H1 (cell line): ENCODE measurements around the gene RIPPLY2. TPM values are rescaled to one million over a fixed set of nuclear protein-coding genes. Genes with fewer than 3 reads are reported as not detected.

ENCODE experiments used
- CTCF ChIA-PET: fragments of 300-600 bp; sonication (Branson Sonifier 250); formaldehyde crosslinking; loops from one replicate; lab custom pipeline; 2021; ENCODE audit not compliant: partially characterized antibody; lab: Charles Lee
- POLR2A ChIA-PET: fragments of 300-600 bp; sonication (Branson Sonifier 250); formaldehyde crosslinking; loops from one replicate; lab custom pipeline; 2021; ENCODE audit warnings: inconsistent platforms; ENCODE audit not compliant: partially characterized antibody; lab: Charles Lee
- DNase-seq, 2 experiments: peaks; one replicate each; pipeline versions ENCODE4 v3.0.0 to v3.0.0-alpha.2; 2010 to 2022; ENCODE audit warnings: low spot score in 2 of 2, low read depth in 1 of 2, mixed read lengths in 1 of 2
- FAIRE-seq: peaks from 2 replicates; lab custom pipeline; 2011; peaks lifted over from hg19 to GRCh38; lab: Jason Lieb, UNC
- H2AFZ ChIP-seq: 2 replicates; pipeline ENCODE4 v1.8.1; 2012; ENCODE audit warnings: low read length, inconsistent platforms
- H2AK5ac ChIP-seq: 2 replicates; pipeline ENCODE4 v1.6.1; 2013; ENCODE audit warnings: low read depth, low read length
- H2BK120ac ChIP-seq: replicated peaks from 2 replicates; pipeline ENCODE3; 2013; ENCODE audit warnings: low read depth, low read length, inconsistent platforms
- H2BK12ac ChIP-seq: 2 replicates; pipeline ENCODE4 v1.6.1; 2013; ENCODE audit warnings: low read depth, low read length
- H2BK15ac ChIP-seq: 2 replicates; pipeline ENCODE4 v1.6.1; 2013; ENCODE audit warnings: low read length
- H2BK20ac ChIP-seq: 2 replicates; pipeline ENCODE4 v1.6.1; 2013; ENCODE audit warnings: low read length
- H2BK5ac ChIP-seq: 2 replicates; pipeline ENCODE4 v1.6.1; 2013; ENCODE audit warnings: low read depth, low read length
- H3K14ac ChIP-seq: 2 replicates; pipeline ENCODE4 v1.6.1; 2013; ENCODE audit warnings: inconsistent platforms; ENCODE audit not compliant: insufficient read length
- H3K18ac ChIP-seq: 2 replicates; pipeline ENCODE4 v1.6.1; 2013; ENCODE audit warnings: low read length; ENCODE audit errors: extremely low read depth
- H3K23ac ChIP-seq: 2 replicates; pipeline ENCODE4 v1.6.1; 2013; ENCODE audit warnings: inconsistent platforms; ENCODE audit not compliant: insufficient read length
- H3K23me2 ChIP-seq: 2 replicates; pipeline ENCODE4 v1.6.1; 2013; ENCODE audit warnings: low read depth, low read length
- H3K27ac ChIP-seq: 2 replicates; pipeline ENCODE4 v1.6.1; 2011; ENCODE audit warnings: low read depth, low read length, inconsistent platforms
- H3K27me3 ChIP-seq, 4 experiments: replicated peaks in 1 of 4; 1 replicate in 1 of 4; 2 replicates in 3 of 4; pipeline versions ENCODE4 v1.6.1 to v1.8.1; 2011 to 2013; ENCODE audit warnings: low read length in 3 of 4, mild to moderate bottlenecking in 3 of 4, inconsistent platforms in 2 of 4, mixed read lengths in 2 of 4, moderate library complexity in 1 of 4; ENCODE audit not compliant: control insufficient read depth in 3 of 4, insufficient read depth in 3 of 4; ENCODE audit errors: extremely low read depth in 1 of 4
- H3K36me3 ChIP-seq, 4 experiments: 2 replicates each; pipeline versions ENCODE4 v1.6.1 to v1.8.1; 2011 to 2013; ENCODE audit warnings: mild to moderate bottlenecking in 4 of 4, low read length in 3 of 4, moderate library complexity in 2 of 4, control low read depth in 1 of 4, inconsistent platforms in 1 of 4; ENCODE audit not compliant: insufficient read depth in 4 of 4, control insufficient read depth in 2 of 4
- H3K4ac ChIP-seq: replicated peaks from 2 replicates; pipeline ENCODE3; 2013; ENCODE audit warnings: low read length, low read depth, mixed read lengths, inconsistent platforms; ENCODE audit not compliant: insufficient read length
- H3K4me1 ChIP-seq, 4 experiments: replicated peaks in 1 of 4; 1 replicate in 1 of 4; 2 replicates in 3 of 4; pipeline versions ENCODE4 v1.6.1 to v1.8.1; 2011 to 2013; ENCODE audit warnings: low read length in 3 of 4, inconsistent platforms in 2 of 4, mixed read lengths in 1 of 4; ENCODE audit not compliant: insufficient read depth in 4 of 4, control insufficient read depth in 3 of 4
- H3K4me2 ChIP-seq, 2 experiments: 2 replicates each; pipeline versions ENCODE4 v1.6.1 to v1.8.1; 2011 to 2013; ENCODE audit warnings: low read depth in 2 of 2, low read length in 2 of 2, control low read depth in 1 of 2, inconsistent platforms in 1 of 2, mild to moderate bottlenecking in 1 of 2; ENCODE audit not compliant: insufficient read depth in 1 of 2
- H3K4me3 ChIP-seq, 4 experiments: fragments of 200-600, 300-600 bp in 1 of 4; sonication (generic), shearing (Covaris generic), sonication (Bioruptor Twin) in 1 of 4; 2 replicates each; pipeline versions ENCODE4 v1.5.1 to v1.8.1; 2011 to 2016; ENCODE audit warnings: low read length in 4 of 4, low read depth in 3 of 4, control low read depth in 2 of 4, inconsistent platforms in 2 of 4, mild to moderate bottlenecking in 2 of 4, mixed read lengths in 1 of 4, moderate library complexity in 1 of 4; ENCODE audit not compliant: insufficient read depth in 2 of 4; ENCODE audit errors: extremely low read depth in 1 of 4
- H3K56ac ChIP-seq: replicated peaks from 2 replicates; pipeline ENCODE3; 2013; ENCODE audit warnings: low read depth, mild to moderate bottlenecking, mixed read lengths, low read length, inconsistent platforms; ENCODE audit not compliant: insufficient read length
- H3K79me1 ChIP-seq: 2 replicates; pipeline ENCODE4 v1.6.1; 2013; ENCODE audit warnings: low read depth, low read length, control low read depth
- H3K79me2 ChIP-seq, 2 experiments: 2 replicates each; pipeline versions ENCODE4 v1.6.1 to v1.8.1; 2012 to 2013; ENCODE audit warnings: low read length in 2 of 2, mild to moderate bottlenecking in 2 of 2, inconsistent platforms in 1 of 2; ENCODE audit not compliant: insufficient read depth in 2 of 2, control insufficient read depth in 1 of 2
- H3K9ac ChIP-seq, 4 experiments: replicated peaks in 1 of 4; 1 replicate in 1 of 4; 2 replicates in 3 of 4; pipeline versions ENCODE4 v1.6.1 to v1.8.1; 2011 to 2013; ENCODE audit warnings: low read depth in 3 of 4, low read length in 3 of 4, control low read depth in 2 of 4, mild to moderate bottlenecking in 2 of 4, moderate library complexity in 2 of 4, inconsistent platforms in 1 of 4; ENCODE audit errors: extremely low read depth in 1 of 4
- H3K9me3 ChIP-seq, 2 experiments: 2 replicates each; pipeline versions ENCODE4 v1.6.1 to v1.8.1; 2012 to 2013; ENCODE audit warnings: mild to moderate bottlenecking in 2 of 2, moderate library complexity in 2 of 2, control low read depth in 1 of 2, inconsistent platforms in 1 of 2, low read depth in 1 of 2, low read length in 1 of 2, mixed read lengths in 1 of 2; ENCODE audit not compliant: insufficient read depth in 2 of 2
- H4K20me1 ChIP-seq, 2 experiments: replicated peaks in 1 of 2; 2 replicates each; pipeline versions ENCODE3 to v1.8.1; 2011 to 2013; ENCODE audit warnings: inconsistent platforms in 2 of 2, low read length in 2 of 2, mild to moderate bottlenecking in 1 of 2; ENCODE audit not compliant: insufficient read depth in 2 of 2, control insufficient read depth in 1 of 2
- H4K5ac ChIP-seq: 2 replicates; pipeline ENCODE4 v1.6.1; 2013; ENCODE audit warnings: low read length, low read depth, mixed read lengths, inconsistent platforms; ENCODE audit not compliant: insufficient read length
- H4K8ac ChIP-seq: 2 replicates; pipeline ENCODE4 v1.8.0; 2013; ENCODE audit warnings: mild to moderate bottlenecking, moderate library complexity, low read length, inconsistent platforms; ENCODE audit not compliant: insufficient read depth; ENCODE audit errors: extremely low read depth
- H4K91ac ChIP-seq: replicated peaks from 2 replicates; pipeline ENCODE3; 2013; ENCODE audit warnings: low read length, mixed read lengths, inconsistent platforms; ENCODE audit not compliant: insufficient read length
- ATF2 ChIP-seq: IDR thresholded peaks from 2 replicates; pipeline ENCODE4 v1.6.1; 2012; ENCODE audit warnings: low read length, inconsistent platforms
- GTF2F1 ChIP-seq: IDR thresholded peaks from 2 replicates; pipeline ENCODE4 v1.6.1; 2012; ENCODE audit warnings: low read depth, low read length, improper control_type of control experiment, borderline replicate concordance
- TAF1 ChIP-seq: IDR thresholded peaks from 2 replicates; pipeline ENCODE4 v1.6.1; 2011; ENCODE audit warnings: mild to moderate bottlenecking, low read depth, low read length
- TBP ChIP-seq: IDR thresholded peaks from 2 replicates; pipeline ENCODE4 v1.6.1; 2011; ENCODE audit warnings: low read depth, low read length, improper control_type of control experiment
- USF2 ChIP-seq: IDR thresholded peaks from 2 replicates; pipeline ENCODE4 v1.6.1; 2011; ENCODE audit warnings: low read length, improper control_type of control experiment
- ZNF274 ChIP-seq: IDR thresholded peaks from 2 replicates; pipeline ENCODE4 v1.7.0; 2012; ENCODE audit warnings: low read length, borderline replicate concordance; ENCODE audit errors: extremely low read depth
- WGBS, 2 experiments: shearing (Covaris generic) in 1 of 2; methylation state at CpG; one replicate each; pipeline versions ENCODE4 v1.1.6 to v1.1.7; 2013 to 2015; ENCODE audit warnings: low lambda C conversion rate in 2 of 2, mixed read lengths in 2 of 2, inconsistent platforms in 1 of 2, low coverage in 1 of 2, missing lambda C conversion rate in 1 of 2; ENCODE audit not compliant: insufficient replicate concordance in 2 of 2, insufficient coverage in 1 of 2, insufficient read length in 1 of 2; ENCODE audit errors: extremely low coverage in 1 of 2, missing lambda C conversion rate in 1 of 2; 5-methylcytosine and 5-hydroxymethylcytosine counted together
- polyA plus RNA-seq, 7 experiments: library from polyadenylated mRNA; depleted of rRNA in 3 of 7; stranded (reverse) in 5 of 7; unstranded in 2 of 7; fragments of >200 nt in 5 of 7; fragments of 200-250 nt in 2 of 7; gene quantifications; 1 replicate in 5 of 7; 2 replicates in 1 of 7; 4 replicates in 1 of 7; pipeline versions ENCODE4 v1.2.1 to v1.2.3, GENCODE V29; 2011 to 2013; ENCODE audit warnings: missing spikeins in 2 of 7, mixed read lengths in 2 of 7
- total RNA-seq: library from RNA; stranded (reverse); fragmentation: NEBNext Ultra II Directional; extraction: Animal tissue kit (Norgen Biotek cat#: 25700); gene quantifications from 2 replicates; pipeline ENCODE4 v1.2.1, GENCODE V29; 2021

Gene RIPPLY2
- total and polyA plus RNA-seq, 2 of the 8 experiments (the other 6 are each of a cell fraction or from before 2014, with no cell fraction given) = 0.74 to 1.5 TPM

- Histone ChIP-seq H3K4me2 (no peak overlapping the region), H3K18ac (no peak overlapping the region), H3K27ac (no peak overlapping the region), H2BK15ac (no peak overlapping the region), H3K4ac (no peak overlapping the region), H3K14ac (no peak overlapping the region), H4K5ac (no peak overlapping the region), H3K4me3 (no peak overlapping the region), H2AFZ (no peak overlapping the region), H3K23ac (no peak overlapping the region), H3K79me1 (peaks cover 4% of the 10 kb centered on the region; the same call in 1 of the 2 replicates), H3K9me3 (no peaks in the 10 kb centered on the region), H3K27me3 (no peaks in the 10 kb centered on the region), H3K9ac (no peak overlapping the region), H2BK5ac (no peak overlapping the region), H3K56ac (no peak overlapping the region), H2BK120ac (no peak overlapping the region), H2BK12ac (no peak overlapping the region), H3K4me1 (no peaks in the 10 kb centered on the region; a peak in 1 of 7 replicates), H2AK5ac (no peak overlapping the region), H2BK20ac (no peak overlapping the region), H3K79me2 (peaks cover 0 to 32% of the 10 kb centered on the region in 2 experiments; a peak in 2 of 4 replicates), H3K23me2 (no peaks in the 10 kb centered on the region), H4K20me1 (no peaks in the 10 kb centered on the region), H3K36me3 (no peaks in the 10 kb centered on the region; a peak in 1 of 8 replicates), H4K91ac (no peak overlapping the region), H4K8ac (no peak overlapping the region)
- ChIA-PET POLR2A (no interaction called here), CTCF (no interaction called here)
- FAIRE-seq (no peak), DNase-seq (no peak)
- TF ChIP-seq TBP = no peak
- TF ChIP-seq ZNF274 = no peak
- TF ChIP-seq ATF2 = no peak
- TF ChIP-seq GTF2F1 = no peak
- TF ChIP-seq USF2 = no peak
- no peak for TF ChIP-seq TAF1
- 94% methylated on average over 1 of the region's 1 CpG; no CpG with 5 or more reads in 1 of the 2 experiments for WGBS, 2 experiments
Observed at GRCh38 chr6:83901624-83902023, 48.5 kb downstream of the RIPPLY2 start.
